ENCODE measurements around the gene GMDS.

Gene GMDS

GRCh38 chr6:2245103-2245876 lies at the start of gene GMDS:
TSS of gene GMDS (minus strand) at chr6:2245605.
- H3K27ac ChIP-seq (ENCODE audit: low read length): peak within 1 kb of the TSS; percentile 95

GRCh38 chr6:2285510-2285909 lies 40.1 kb upstream of the GMDS start:
- H3K4me1 ChIP-seq (ENCODE audit: insufficient read depth, low read length): no peaks in the 10 kb centered on the region
- ATAC-seq (ENCODE audit: insufficient read depth, low read depth): no peak
- no peak overlapping the region for H3K27ac ChIP-seq (ENCODE audit: low read length)

More at GRCh38 chr6:2245103-2245876, at the start of gene GMDS:
- ATAC-seq (ENCODE audit: insufficient read depth, low read depth) (peak; percentile 94), DNase-seq (peak; percentile 85)
- Histone ChIP-seq H3K4me1 (ENCODE audit: insufficient read depth, low read length) (peaks cover 45% of the 10 kb centered on the region), H4K20me1 (ENCODE audit: insufficient read depth, low read length) (peaks cover 3% of the 10 kb centered on the region; the same call in 1 of the 2 replicates), H3K27me3 (ENCODE audit: insufficient read depth, low read length, poor library complexity) (no peaks in the 10 kb centered on the region), H3K9me3 (ENCODE audit: insufficient read depth, low read length, severe bottlenecking) (no peaks in the 10 kb centered on the region), H3K9ac (ENCODE audit: low read depth, low read length) (peak within 1 kb of the TSS; percentile 97), H3K36me3 (ENCODE audit: insufficient read depth, low read length) (peaks cover 9% of the 10 kb centered on the region), H3K79me2 (ENCODE audit: insufficient read depth, low read length) (peaks cover 44% of the 10 kb centered on the region), H3K4me2 (ENCODE audit: insufficient read depth, low read length) (peak within 1 kb of the TSS; percentile 99), H3K4me3 (ENCODE audit: low read depth in 1 of 2, low read length in 2 of 2) (peak within 1 kb of the TSS; percentile 93 to 97), H2AFZ (ENCODE audit: low read depth, low read length) (peak within 1 kb of the TSS; percentile 98)
- TF ChIP-seq CTCF (IDR thresholded peaks at IDR 0.05; ENCODE audit: borderline replicate concordance, extremely low read depth, low read length, poor library complexity, severe bottlenecking): no peak
- TF ChIP-seq EZH2 (IDR thresholded peaks at IDR 0.05; ENCODE audit: borderline replicate concordance, low read depth, low read length, severe bottlenecking): no peak

GRCh38 chr6:2275892-2276242 lies 30.5 kb upstream of the GMDS start:
- Histone ChIP-seq H3K4me2 (ENCODE audit: insufficient read depth, low read length) (no peak overlapping the region), H4K20me1 (ENCODE audit: insufficient read depth, low read length) (no peaks in the 10 kb centered on the region)

More at GRCh38 chr6:2285510-2285909, 40.1 kb upstream of the GMDS start:
- TF ChIP-seq EZH2 (IDR thresholded peaks at IDR 0.05; ENCODE audit: borderline replicate concordance, low read depth, low read length, severe bottlenecking) (no peak), CTCF (IDR thresholded peaks at IDR 0.05; ENCODE audit: borderline replicate concordance, extremely low read depth, low read length, poor library complexity, severe bottlenecking) (no peak)
- Histone ChIP-seq H3K9ac (ENCODE audit: low read depth, low read length) (no peak overlapping the region), H3K36me3 (ENCODE audit: insufficient read depth, low read length) (0 out of 2 replicates have a peak, but pooled peaks cover 4% of the 10 kb centered on the region), H4K20me1 (ENCODE audit: insufficient read depth, low read length) (no peaks in the 10 kb centered on the region), H3K9me3 (ENCODE audit: insufficient read depth, low read length, severe bottlenecking) (no peaks in the 10 kb centered on the region), H2AFZ (ENCODE audit: low read depth, low read length) (no peak overlapping the region), H3K79me2 (ENCODE audit: insufficient read depth, low read length) (no peaks in the 10 kb centered on the region), H3K4me3 (ENCODE audit: low read depth in 1 of 2, low read length in 2 of 2) (no peak overlapping the region), H3K27me3 (ENCODE audit: insufficient read depth, low read length, poor library complexity) (no peaks in the 10 kb centered on the region), H3K4me2 (ENCODE audit: insufficient read depth, low read length) (no peak overlapping the region)
- DNase-seq: no peak

More at GRCh38 chr6:2275892-2276242, 30.5 kb upstream of the GMDS start:
- Histone ChIP-seq H2AFZ (ENCODE audit: low read depth, low read length) (no peak overlapping the region), H3K79me2 (ENCODE audit: insufficient read depth, low read length) (no peaks in the 10 kb centered on the region), H3K27ac (ENCODE audit: low read length) (no peak overlapping the region), H3K27me3 (ENCODE audit: insufficient read depth, low read length, poor library complexity) (no peaks in the 10 kb centered on the region), H3K4me1 (ENCODE audit: insufficient read depth, low read length) (no peaks in the 10 kb centered on the region), H3K9me3 (ENCODE audit: insufficient read depth, low read length, severe bottlenecking) (peaks cover 10% of the 10 kb centered on the region), H3K9ac (ENCODE audit: low read depth, low read length) (no peak overlapping the region), H3K36me3 (ENCODE audit: insufficient read depth, low read length) (peaks cover 12% of the 10 kb centered on the region; the same call in 1 of the 2 replicates), H3K4me3 (ENCODE audit: low read depth in 1 of 2, low read length in 2 of 2) (no peak overlapping the region)
- no peak for DNase-seq
- no peak for ATAC-seq (ENCODE audit: insufficient read depth, low read depth)
- TF ChIP-seq CTCF (IDR thresholded peaks at IDR 0.05; ENCODE audit: borderline replicate concordance, extremely low read depth, low read length, poor library complexity, severe bottlenecking): no peak
- no peak for TF ChIP-seq EZH2 (IDR thresholded peaks at IDR 0.05; ENCODE audit: borderline replicate concordance, low read depth, low read length, severe bottlenecking)

Measured in DND-41 (cell line).